GM21723 (cell line): ENCODE measurements around the gene SERAC1.
"Not testable (repeated sequence)": the region's sequence is repeated elsewhere in the genome, so short reads cannot be mapped to it uniquely, and the experiment has no call there.

ENCODE experiments used
- ATAC-seq: cut with Tn5 transposase; IDR thresholded peaks from one replicate; pipeline ENCODE4 v1.9.1; 2021; ENCODE audit warnings: mild to moderate bottlenecking, moderate library complexity; ENCODE audit not compliant: unreplicated experiment

SERAC1 gene

DNA sequence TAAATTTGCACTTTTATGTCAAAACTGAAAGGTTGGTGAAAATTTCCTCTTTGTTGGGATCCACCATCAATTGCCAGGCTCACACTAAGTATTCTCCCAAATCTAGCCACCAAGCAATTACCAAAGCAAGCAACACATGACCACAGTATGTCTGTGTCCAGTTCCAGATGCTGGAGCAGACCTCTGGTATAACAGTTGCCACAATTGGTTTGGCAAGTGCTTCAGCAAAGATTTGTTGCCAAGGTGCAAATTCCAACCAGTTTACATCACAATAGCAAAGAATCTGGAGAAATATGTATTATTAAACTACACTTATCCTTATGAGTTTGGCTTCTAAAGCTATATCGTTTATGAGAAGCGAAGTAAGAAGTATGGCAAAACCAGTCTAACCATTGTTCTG is 6.5 kb upstream of the SERAC1 start:
- ATAC-seq: no peak

DNA sequence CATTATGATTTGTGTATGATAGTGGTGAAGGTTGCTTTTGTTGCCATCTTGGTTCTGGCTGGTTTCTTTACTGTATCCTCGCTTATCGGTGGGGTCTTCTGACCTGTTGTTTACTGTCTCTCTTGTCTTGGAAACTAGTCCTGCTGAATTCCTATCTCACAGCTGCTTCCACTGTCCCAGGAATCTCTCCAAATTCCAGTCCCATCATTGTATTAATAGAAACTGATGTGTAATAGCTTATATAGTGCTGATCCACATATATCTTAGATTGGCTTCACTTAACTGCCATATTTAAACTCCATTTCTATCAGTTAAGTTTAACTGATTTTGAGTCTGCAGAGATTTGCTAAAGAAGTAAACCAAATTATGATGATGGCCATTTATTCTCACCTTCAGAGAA is 6.0 kb upstream of the SERAC1 start:
- ATAC-seq: no peak

DNA sequence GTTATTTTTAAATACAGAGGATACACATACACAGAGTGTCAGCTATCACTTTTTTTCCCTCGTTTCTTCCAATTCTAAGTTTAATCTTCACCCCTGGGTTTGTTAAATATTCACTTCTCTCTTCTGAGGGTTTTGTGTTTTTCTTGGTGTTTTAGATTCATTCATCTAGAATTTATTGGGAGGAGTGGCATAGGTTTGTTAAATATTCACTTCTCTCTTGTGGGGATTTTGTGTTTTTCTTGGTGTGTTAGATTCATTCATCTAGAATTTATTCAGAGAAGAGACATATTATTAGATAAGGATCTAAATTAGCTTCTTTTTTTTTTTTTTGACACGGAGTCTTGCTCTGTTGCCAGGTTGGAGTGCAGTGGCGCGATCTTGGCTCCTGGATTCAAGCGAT is 3.9 kb upstream of the SERAC1 start:
- no peak for ATAC-seq

DNA sequence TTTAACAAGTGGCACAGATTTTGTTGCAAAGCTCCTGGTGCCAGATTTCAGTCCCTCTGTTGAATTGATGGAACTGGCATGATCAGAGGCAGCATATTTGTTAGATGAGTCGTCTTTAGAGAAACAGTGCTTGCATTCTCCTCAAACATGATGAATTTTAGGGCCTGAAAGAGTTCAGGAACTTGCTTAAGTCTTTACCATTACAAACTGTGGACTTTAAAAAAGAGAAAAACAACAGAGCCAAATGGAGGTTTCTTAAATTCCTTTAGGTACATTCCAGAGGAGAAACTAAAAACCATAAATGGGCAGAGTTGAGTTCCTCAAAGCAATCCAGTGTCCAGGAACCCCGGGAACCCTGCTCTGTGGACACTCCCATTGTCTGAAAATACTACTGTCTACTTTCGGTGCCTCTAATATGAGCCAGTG is 2.6 kb upstream of the SERAC1 start:
- no peak for ATAC-seq

- not testable (repeated sequence) for ATAC-seq
Measured at GRCh38 chr6:158169634-158170033, 1.6 kb upstream of the SERAC1 start.

DNA sequence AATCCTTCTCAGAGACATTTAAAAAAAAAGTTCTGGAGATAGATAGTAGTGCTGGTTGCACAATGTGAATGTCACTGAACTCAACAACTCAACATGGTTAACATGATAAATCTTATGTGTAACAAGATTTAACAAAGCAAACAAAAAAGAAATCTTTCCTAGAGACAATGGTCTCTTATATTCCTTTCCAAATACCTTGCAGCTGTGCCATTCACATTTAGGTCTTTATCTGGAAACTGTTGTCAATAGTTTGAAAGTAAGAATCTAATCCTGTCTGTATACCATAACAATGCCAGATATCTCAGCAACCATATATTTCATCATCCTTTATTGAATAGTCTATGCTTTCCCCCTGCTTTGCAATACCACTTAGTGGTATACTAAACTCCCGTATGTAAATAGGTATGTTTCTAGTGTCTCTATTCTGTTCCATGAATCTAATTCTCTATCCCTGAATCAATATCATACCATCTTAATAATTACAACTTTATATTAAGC is 2.1 kb downstream of the SERAC1 start:
- no peak for ATAC-seq

DNA sequence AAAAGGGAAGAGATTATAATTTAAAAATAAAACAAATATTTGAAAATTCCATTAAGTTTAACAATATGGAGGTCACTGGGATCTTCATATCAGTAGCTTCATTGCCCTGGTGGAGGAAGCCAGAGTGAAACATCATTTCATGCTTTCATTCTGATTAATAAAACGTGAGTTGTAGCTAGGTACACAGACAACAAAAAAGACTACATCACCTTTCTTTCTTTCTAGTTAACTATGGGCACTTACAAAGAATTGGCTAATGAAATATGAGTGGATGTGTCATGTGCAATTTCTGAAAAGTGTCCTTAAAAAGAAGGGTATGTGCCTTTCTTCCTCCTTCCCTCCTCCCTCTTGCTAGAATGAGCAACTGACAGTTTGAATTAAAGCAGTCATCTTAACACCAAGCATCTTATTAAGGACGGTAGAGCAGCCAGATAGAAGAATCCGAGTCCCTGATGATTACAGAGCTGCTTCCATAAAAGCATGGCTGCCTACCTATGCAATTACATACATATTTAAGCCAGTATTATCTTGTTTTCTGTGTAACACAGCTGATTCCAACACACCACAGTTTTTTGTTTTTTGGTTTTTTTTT is 3.4 kb downstream of the SERAC1 start:
- ATAC-seq: no peak

DNA sequence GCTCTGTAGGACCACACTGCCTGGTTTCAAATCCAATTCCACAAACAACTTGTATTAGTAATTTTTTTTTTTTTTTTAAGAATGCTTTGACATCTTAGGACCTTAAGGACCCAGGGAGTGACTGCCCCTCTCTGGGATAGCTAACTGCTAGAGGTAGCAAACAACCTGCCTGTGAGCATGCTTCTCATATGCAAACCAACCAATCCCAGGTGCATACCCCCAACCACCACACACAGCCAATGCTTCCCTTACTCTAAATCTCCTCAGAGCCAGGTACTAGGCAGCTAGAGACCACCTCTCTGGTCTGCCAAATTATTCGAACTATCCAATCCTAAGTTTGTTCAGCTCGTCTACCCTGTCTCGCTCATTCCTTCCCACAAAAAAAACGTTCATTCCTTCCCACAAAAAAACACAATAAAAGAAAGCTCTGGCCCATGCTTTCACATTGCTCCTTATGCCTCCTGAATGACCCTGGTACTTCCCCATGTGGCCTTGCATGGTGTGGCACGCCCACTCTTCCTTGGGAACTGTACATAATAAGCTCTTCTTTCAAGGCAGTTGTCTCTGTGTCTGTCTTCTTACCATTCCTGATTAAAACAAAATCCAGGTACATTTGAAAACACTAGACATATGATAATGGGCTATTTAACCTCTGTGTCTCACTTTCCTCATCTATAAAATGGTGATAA is 6.4 kb downstream of the SERAC1 start:
- ATAC-seq: no peak

DNA sequence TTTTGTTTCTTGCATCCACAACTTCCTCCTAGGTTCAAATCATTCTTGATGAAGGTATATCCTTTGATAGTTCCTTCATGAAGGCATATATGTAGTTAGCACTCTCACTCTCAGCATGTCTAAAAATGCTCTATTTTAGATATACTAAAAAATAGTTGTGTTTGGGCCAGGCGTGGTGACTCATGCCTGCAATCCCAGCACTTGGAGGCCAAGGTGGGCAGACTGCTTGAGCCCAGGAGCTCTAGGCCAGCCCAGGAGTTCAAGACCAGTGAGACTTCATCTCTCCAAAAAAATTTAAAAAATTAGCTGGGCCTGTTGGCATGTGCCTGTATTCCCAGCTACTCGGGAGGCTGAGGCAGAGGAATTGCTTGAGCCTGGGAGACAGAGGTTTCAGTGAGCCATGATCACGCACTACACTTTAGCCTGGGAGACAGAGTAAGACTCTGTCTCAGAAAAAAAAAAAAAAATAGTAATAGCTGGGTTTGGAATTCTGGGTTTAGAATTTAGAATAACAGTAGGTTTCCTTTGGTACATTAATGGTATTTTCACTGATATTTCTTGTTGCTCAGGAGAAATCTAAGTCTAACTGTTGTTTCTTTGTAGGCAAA is 7.0 kb downstream of the SERAC1 start:
- ATAC-seq: no peak

DNA sequence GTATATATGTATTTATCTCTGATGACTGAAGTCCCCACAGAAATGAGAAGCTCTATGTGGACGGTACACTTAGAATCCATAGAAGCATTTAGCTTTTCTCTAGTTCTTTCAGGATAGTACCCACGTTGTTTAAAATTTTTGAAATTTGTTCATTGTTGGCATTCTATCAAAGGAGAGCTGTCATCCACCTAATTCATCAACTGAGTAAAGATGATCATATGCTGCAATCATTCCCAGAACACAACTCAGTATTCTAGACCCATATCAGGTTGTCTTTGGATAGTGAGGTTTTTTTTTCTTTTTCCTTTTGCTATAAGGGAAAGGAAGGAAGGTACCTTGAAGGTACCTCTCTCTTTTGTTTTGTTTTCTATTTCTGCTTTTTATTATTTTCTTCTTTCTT is 9.3 kb downstream of the SERAC1 start:
- no peak for ATAC-seq

DNA sequence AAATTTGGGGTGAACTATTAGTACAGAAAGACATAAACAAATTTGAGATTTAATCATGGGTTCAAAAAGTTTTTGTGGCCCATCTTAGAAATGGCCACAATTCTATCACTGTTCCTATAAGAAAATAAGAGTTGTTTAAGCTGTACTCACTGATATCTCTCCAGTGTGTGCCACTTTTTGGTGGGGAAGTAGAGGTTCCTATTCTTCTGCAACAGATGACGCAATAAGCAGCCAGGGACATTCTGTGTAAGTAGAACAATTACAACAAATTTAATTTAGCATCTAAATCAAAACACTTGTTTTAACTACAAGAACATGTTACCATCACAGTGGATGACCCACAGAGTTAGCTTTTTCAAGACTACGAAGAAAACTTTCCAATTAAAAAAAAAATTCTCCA is 9.9 kb downstream of the SERAC1 start:
- ATAC-seq: no peak

DNA sequence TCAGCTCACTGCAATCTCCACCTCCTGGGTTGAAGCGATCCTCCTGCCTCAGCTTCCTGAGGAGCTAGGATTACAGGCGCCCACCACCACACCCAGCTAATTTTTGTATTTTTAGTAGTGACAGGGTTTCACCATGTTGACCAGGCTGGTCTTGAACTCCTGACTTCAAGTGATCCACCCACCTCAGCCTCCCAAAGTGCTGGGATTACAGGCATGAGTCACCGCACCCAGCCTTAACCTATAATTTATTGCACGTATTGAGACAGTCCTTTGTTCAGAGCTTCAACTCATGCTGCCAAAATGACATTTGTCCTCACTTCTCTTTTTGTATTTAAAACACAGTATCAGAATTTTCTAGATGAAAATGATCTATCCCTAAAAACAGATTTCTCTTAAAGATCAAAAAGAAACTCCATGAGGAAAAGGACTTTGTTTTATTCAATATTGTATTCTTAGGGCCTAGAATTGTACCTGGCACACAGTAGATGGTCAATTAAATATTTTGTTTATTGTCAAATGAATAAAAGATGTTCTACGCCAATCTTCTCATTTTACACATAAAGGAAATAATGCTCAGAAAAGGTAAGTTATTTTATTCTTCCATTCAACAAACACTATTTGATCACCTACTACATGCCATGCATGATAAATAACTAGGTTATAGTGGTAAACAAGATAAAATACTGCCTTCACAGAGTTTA is 10.8 kb downstream of the SERAC1 start:
- ATAC-seq: no peak

DNA sequence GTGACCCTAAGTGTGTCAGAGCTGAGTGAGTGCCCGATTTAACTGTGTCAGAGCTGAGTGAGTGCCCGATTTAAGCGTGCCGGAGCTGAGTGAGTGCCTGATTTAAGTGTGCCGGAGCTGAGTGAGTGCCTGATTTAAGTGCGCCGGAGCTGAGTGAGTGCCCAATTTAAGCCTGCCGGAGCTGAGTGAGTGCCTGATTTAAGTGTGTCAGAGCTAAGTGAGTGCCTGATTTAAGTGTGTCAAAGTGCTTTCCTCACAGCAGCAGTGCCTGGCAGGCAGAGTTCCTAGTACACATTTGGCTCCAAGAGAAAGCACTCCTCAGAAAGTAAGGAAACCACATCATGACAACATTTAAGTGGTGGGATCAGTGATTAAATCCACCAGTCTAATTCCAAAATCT is 13.2 kb downstream of the SERAC1 start:
- ATAC-seq: no peak

DNA sequence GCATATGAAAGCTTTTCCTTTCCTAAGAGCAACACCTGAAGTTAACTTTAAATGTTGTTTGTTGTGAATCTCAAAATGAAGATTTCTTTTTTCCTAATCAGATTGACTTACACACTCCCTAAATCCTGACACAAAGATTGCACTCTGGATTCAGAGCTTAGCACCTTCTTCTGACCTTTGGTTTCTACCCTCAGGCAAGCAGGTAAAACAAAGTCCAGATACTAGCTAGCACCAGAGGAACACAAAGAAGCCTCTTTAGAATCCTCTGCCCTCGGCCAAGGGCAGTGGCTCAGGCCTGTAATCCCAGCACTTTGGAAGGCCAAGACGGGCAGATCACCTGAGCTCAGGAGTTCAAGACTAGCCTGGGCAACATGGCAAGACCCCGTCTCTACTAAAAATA is 14.5 kb downstream of the SERAC1 start:
- no peak for ATAC-seq

DNA sequence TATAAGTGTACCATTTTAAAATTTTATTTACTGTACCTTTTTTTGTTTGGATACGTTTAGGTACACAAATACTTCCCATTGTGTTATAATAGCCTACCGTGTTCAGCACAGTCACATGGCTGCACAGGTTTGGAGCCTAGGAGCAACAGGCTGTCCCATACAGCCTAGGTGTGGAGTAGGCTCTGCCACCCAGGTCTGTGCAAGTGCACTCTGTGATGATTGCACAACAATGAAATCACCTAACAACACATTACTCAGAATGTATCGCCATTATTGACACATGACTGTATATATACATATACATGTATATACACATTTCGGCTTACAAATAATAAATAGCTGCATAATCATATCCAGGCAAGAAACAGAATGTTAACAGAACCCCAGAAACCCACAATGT is 15.4 kb downstream of the SERAC1 start:
- no peak for ATAC-seq

- ATAC-seq: not testable (repeated sequence)
Measured at GRCh38 chr6:158152025-158152424, 16.0 kb downstream of the SERAC1 start.

DNA sequence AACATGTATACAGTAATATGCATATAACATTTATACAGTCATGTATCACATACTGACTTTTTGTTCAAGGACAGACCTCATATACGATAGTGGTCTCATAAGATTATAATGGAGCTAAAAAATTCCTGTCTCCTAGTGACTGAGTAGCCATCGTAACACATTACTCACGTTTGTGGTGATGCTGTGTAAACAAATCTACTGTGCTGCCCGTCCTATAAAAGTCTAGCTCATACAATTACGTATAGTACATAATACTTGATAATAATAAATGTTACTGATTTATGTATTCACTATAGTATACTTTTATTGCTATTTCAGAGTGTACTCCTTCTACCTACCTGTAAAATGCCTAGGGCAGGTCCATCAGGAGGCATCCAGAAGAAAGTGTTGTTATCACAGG is 17.4 kb downstream of the SERAC1 start:
- ATAC-seq: no peak

DNA sequence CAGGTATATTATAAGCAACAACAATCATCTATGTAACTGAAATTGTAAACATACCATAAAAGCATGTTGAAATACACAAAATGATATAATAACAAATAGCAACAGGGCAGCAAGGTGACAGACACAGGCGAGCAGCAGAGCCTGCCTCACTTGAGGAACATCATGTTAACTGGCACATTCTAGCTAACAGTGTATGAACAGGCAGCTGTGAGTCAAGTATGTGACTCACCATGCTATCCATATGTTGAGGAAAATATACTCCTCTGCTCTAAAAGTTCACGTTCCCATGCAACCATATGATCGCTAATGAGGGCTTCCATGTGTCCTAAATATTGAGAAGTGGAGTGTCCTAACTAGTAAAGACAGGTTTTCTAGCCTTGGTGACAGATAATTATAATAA is 18.4 kb downstream of the SERAC1 start:
- ATAC-seq: no peak

DNA sequence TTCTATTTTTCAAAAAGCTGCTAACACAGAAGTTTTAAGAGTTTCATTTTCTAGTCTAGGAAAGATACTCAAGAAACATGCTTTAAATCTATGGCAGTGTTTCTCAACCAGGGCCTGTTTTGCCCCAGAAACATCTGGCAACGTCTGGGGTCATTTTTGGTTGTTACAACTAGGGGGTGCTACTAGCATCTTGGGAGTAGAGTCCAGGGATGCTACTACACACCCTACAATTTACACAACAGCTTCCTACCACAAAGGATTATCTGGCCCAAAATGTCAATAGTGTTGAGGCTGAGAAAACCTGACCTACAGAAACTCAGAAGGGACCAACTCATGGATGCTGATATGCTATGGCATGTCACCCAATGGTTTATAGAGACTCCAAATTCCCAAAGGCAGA is 24.4 kb downstream of the SERAC1 start:
- ATAC-seq: no peak

DNA sequence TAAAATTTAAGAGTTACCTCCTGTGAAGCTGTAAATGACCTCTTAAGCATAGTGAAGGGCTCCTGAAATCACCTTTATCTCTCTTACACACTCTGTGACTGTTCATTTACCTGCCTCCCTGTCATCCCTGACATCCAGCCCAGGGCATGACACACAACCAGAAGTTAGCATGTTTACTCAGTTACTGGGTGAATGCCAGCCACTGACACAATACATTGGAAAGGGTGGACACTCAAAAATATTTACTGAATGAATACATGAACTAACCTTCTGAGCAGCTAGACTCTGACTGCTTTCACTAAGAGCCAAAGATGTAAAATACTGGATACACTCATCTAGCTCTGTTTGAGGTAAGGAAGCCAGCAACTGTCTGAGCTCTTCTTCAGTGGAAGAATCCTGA is 25.3 kb downstream of the SERAC1 start:
- ATAC-seq: no peak

DNA sequence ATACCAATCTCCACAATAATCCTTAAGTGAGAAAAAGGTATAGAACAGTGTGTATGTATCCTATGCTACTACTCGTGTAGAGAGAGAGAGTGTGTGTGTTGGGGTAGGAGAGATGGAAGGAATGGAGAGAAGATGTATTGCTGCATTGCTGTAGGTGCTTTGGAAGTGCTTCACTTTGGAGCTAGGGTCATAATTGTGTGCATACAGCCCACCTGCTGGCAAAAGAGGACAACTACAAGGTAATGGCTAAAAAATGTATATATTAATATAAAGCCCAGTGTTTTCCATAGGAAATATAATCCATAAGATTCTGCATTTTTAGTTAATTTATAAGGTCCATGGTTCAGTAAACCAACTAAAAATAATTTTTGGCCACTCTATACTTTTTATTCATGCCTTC is 36.1 kb downstream of the SERAC1 start:
- ATAC-seq: no peak

- no peak for ATAC-seq
Measured at GRCh38 chr6:158125271-158125670, 42.8 kb downstream of the SERAC1 start.
